Measurements from ENCODE around the gene KRT77. TPM values are rescaled to one million over a fixed set of nuclear protein-coding genes. Genes with fewer than 3 reads are reported as not detected.

The KRT77 gene
- total RNA-seq, 2 donors from 2014 or later = not detected

GRCh38 chr12:52684431-52684830 is 18.9 kb downstream of the KRT77 start:
- no peaks in the 10 kb centered on the region for H3K36me3 Mint-ChIP-seq (ENCODE audit: low read depth)
- H3K4me3 Mint-ChIP-seq = no peak overlapping the region
- H3K27ac ChIP-seq (ENCODE audit: low read depth, low read length) = no peak overlapping the region
- peaks cover 55% of the 10 kb centered on the region for H3K27me3 Mint-ChIP-seq (ENCODE audit: insufficient read depth)
- H3K9ac ChIP-seq (ENCODE audit: extremely low read depth, low read length, poor library complexity, severe bottlenecking) = no peak overlapping the region
- H3K4me1 ChIP-seq (ENCODE audit: control insufficient read depth, insufficient read depth, low read length) = no peaks in the 10 kb centered on the region
- H3K4me3 ChIP-seq (ENCODE audit: low read length) = no peak overlapping the region
- no peaks in the 10 kb centered on the region for H3K36me3 ChIP-seq (ENCODE audit: control insufficient read depth, insufficient read depth, low read length)
- TF ChIP-seq CTCF (conservative IDR thresholded peaks at IDR 0.05) = no peak
- peaks cover 62% of the 10 kb centered on the region for H3K27me3 ChIP-seq (ENCODE audit: control insufficient read depth, insufficient read depth, low read length, poor library complexity, severe bottlenecking)
- no peak for DNase-seq
- 71 to 86% methylated on average over 2 of the region's 2 CpGs for WGBS, 2 experiments (ENCODE audit: insufficient coverage in 1 of 2, insufficient read length in 1 of 2)
- H3K27ac Mint-ChIP-seq = no peak overlapping the region
- no peaks in the 10 kb centered on the region for H3K9me3 Mint-ChIP-seq
- no peaks in the 10 kb centered on the region for H3K4me1 Mint-ChIP-seq
- no peaks in the 10 kb centered on the region for H3K9me3 ChIP-seq (ENCODE audit: control insufficient read depth, low read length)

- no peak for TF ChIP-seq CTCF (conservative IDR thresholded peaks at IDR 0.05)
- Histone ChIP-seq H3K9me3 (ENCODE audit: control insufficient read depth, low read length) (no peaks in the 10 kb centered on the region), H3K4me3 (ENCODE audit: low read length) (no peak overlapping the region), H3K27me3 (ENCODE audit: control insufficient read depth, insufficient read depth, low read length, poor library complexity, severe bottlenecking) (peaks cover 62% of the 10 kb centered on the region), H3K9ac (ENCODE audit: extremely low read depth, low read length, poor library complexity, severe bottlenecking) (no peak overlapping the region), H3K36me3 (ENCODE audit: control insufficient read depth, insufficient read depth, low read length) (no peaks in the 10 kb centered on the region), H3K27ac (ENCODE audit: low read depth, low read length) (no peak overlapping the region), H3K4me1 (ENCODE audit: control insufficient read depth, insufficient read depth, low read length) (no peaks in the 10 kb centered on the region)
- Mint-ChIP-seq H3K36me3 (ENCODE audit: low read depth) (no peaks in the 10 kb centered on the region), H3K4me1 (no peaks in the 10 kb centered on the region), H3K9me3 (no peaks in the 10 kb centered on the region), H3K27me3 (ENCODE audit: insufficient read depth) (peaks cover 51% of the 10 kb centered on the region), H3K27ac (no peak overlapping the region), H3K4me3 (no peak overlapping the region)
- no peak for DNase-seq
- WGBS, 2 experiments (ENCODE audit: insufficient coverage in 1 of 2, insufficient read length in 1 of 2) = 87% methylated on average over 9 to 12 of the region's 12 CpGs
Observed at GRCh38 chr12:52683575-52684300, 19.6 kb downstream of the KRT77 start.

GRCh38 chr12:52682938-52683574 is 20.3 kb downstream of the KRT77 start:
- Histone ChIP-seq H3K27ac (ENCODE audit: low read depth, low read length) (no peak overlapping the region), H3K27me3 (ENCODE audit: control insufficient read depth, insufficient read depth, low read length, poor library complexity, severe bottlenecking) (peaks cover 62% of the 10 kb centered on the region), H3K4me1 (ENCODE audit: control insufficient read depth, insufficient read depth, low read length) (no peaks in the 10 kb centered on the region), H3K4me3 (ENCODE audit: low read length) (no peak overlapping the region), H3K9me3 (ENCODE audit: control insufficient read depth, low read length) (no peaks in the 10 kb centered on the region), H3K9ac (ENCODE audit: extremely low read depth, low read length, poor library complexity, severe bottlenecking) (no peak overlapping the region), H3K36me3 (ENCODE audit: control insufficient read depth, insufficient read depth, low read length) (no peaks in the 10 kb centered on the region)
- Mint-ChIP-seq H3K4me3 (no peak overlapping the region), H3K27me3 (ENCODE audit: insufficient read depth) (peaks cover 51% of the 10 kb centered on the region), H3K9me3 (no peaks in the 10 kb centered on the region), H3K27ac (no peak overlapping the region), H3K36me3 (ENCODE audit: low read depth) (no peaks in the 10 kb centered on the region), H3K4me1 (no peaks in the 10 kb centered on the region)
- TF ChIP-seq CTCF (conservative IDR thresholded peaks at IDR 0.05) = no peak
- DNase-seq = no peak
- WGBS, 2 experiments (ENCODE audit: insufficient coverage in 1 of 2, insufficient read length in 1 of 2) = 80 to 90% methylated on average over 2 to 4 of the region's 4 CpGs
